Measurements from ENCODE around the gene UBC. TPM values are rescaled to one million over a fixed set of nuclear protein-coding genes. Genes with fewer than 3 reads are reported as not detected.

UBC gene
- total RNA-seq, 1 experiment from 2014 or later: 523 TPM

- Mint-ChIP-seq H3K9me3 (no peaks in the 10 kb centered on the region), H3K4me1 (peaks cover 6% of the 10 kb centered on the region in 2 experiments; a peak in 3 of 4 replicates), H3K36me3 (ENCODE audit: insufficient read depth in 1 of 3, low read depth in 3 of 3) (no peaks in the 10 kb centered on the region), H3K27ac (peak overlapping the region in 1 of 3 experiments; percentile 48; a peak in 2 of 7 replicates), H3K27me3 (ENCODE audit: low read depth) (peaks cover 8% of the 10 kb centered on the region), H3K4me3 (no peak overlapping the region; a peak in 1 of 5 replicates)
- no peak overlapping the region for H4K5ac ChIP-seq (ENCODE audit: insufficient read length, low read depth, low read length)
- H3K18ac ChIP-seq (ENCODE audit: insufficient read length, low read depth, low read length): no peak overlapping the region
- no peak overlapping the region for H2AFZ ChIP-seq (ENCODE audit: low read length)
- no peaks in the 10 kb centered on the region for H3K4me1 ChIP-seq (ENCODE audit: insufficient read depth, low read length)
- no peaks in the 10 kb centered on the region for H3K23me2 ChIP-seq (ENCODE audit: insufficient read length, low read depth, low read length, poor library complexity, severe bottlenecking)
- no peak overlapping the region for H3K14ac ChIP-seq (ENCODE audit: insufficient read depth, low read length)
- whole genome bisulfite sequencing (ENCODE audit: extremely low coverage, insufficient read length, low lambda C conversion rate): no CpG with 5 or more reads among the region's 14 CpGs
- no peak overlapping the region for H3K9ac ChIP-seq (ENCODE audit: extremely low read depth, insufficient read length, low read length)
- no peak overlapping the region for H2BK120ac ChIP-seq (ENCODE audit: low read depth, low read length, poor library complexity, severe bottlenecking)
- no peak overlapping the region for H3K27ac ChIP-seq (ENCODE audit: insufficient read length, low read depth, low read length)
- H3K27me3 ChIP-seq (ENCODE audit: insufficient read depth, low read length): no peaks in the 10 kb centered on the region
- no peak overlapping the region for H3K56ac ChIP-seq (ENCODE audit: insufficient read length, low read depth, low read length)
- H3K79me2 ChIP-seq (ENCODE audit: insufficient read depth, low read length): no peaks in the 10 kb centered on the region
- no peak overlapping the region for H3T11ph ChIP-seq (ENCODE audit: low read length)
- no peak overlapping the region for H3K4ac ChIP-seq (ENCODE audit: low read depth, low read length)
- H4K91ac ChIP-seq (ENCODE audit: insufficient read length, low read depth, low read length): no peak overlapping the region
- no peak overlapping the region for H2AK5ac ChIP-seq (ENCODE audit: insufficient read length, low read length)
- H3K23ac ChIP-seq (ENCODE audit: insufficient read length, low read depth, low read length): no peak overlapping the region
- H2BK5ac ChIP-seq (ENCODE audit: insufficient read length, low read length): no peak overlapping the region
- DNase-seq: no peak
- no peak overlapping the region for H4K8ac ChIP-seq (replicated peaks; ENCODE audit: insufficient read length, low read depth, low read length)
- H2BK12ac ChIP-seq (ENCODE audit: insufficient read length, low read depth, low read length): no peak overlapping the region
- no peaks in the 10 kb centered on the region for H4K20me1 ChIP-seq (ENCODE audit: control insufficient read depth, insufficient read depth, insufficient read length)
- no peak overlapping the region for H2BK15ac ChIP-seq (ENCODE audit: low read depth, low read length)
- no peak overlapping the region for H2BK20ac ChIP-seq (ENCODE audit: low read depth, low read length, poor library complexity, severe bottlenecking)
- no peaks in the 10 kb centered on the region for H3K9me3 ChIP-seq (ENCODE audit: control insufficient read depth, low read depth, low read length)
- TF ChIP-seq CTCF (conservative IDR thresholded peaks at IDR 0.05): no peak
- H3K79me1 ChIP-seq (ENCODE audit: insufficient read depth, low read depth, low read length, poor library complexity, severe bottlenecking): no peaks in the 10 kb centered on the region
- no peak overlapping the region for H3K4me2 ChIP-seq (ENCODE audit: insufficient read depth, insufficient read length, low read length)
Measured at GRCh38 chr12:124874988-124875802, 39.3 kb downstream of the UBC start.

Data from H9 (cell line).